Hematopoietic multipotent progenitor cell treated with erythropoietin and hydrocortisone succinate and interleukin-3 and kit ligand, for 15 days (in vitro differentiated cells): ENCODE data around the gene MRPL17.

Source experiments
- DNase-seq: peaks from one replicate; pipeline ENCODE4 v3.0.0-alpha.2; 2015; ENCODE audit warnings: low spot score

MRPL17 gene

GRCh38 chr11:6682591-6682935, 577 bp downstream of the MRPL17 start:
- no peak for DNase-seq

DNA sequence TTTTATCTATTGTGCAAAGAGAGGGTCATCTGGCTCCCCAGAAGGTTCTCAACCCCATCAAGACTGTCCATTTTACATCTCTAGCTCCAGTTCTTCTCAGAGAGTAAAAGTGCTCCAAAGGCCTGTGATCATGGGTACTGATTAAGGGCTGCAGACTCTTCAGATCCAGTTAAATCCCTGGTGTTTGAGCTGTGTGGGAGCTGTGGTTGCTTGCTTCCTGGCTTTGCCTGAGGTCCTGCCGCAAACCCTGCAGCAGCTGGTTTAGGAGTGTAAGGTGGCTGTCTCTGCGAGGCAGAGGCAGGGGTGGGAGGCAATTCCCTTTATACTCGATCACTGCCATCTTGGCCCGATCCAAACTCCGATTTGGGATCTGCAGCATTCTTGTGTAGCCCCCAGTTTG, 1.2 kb downstream of the MRPL17 start:
- DNase-seq = no peak

DNA sequence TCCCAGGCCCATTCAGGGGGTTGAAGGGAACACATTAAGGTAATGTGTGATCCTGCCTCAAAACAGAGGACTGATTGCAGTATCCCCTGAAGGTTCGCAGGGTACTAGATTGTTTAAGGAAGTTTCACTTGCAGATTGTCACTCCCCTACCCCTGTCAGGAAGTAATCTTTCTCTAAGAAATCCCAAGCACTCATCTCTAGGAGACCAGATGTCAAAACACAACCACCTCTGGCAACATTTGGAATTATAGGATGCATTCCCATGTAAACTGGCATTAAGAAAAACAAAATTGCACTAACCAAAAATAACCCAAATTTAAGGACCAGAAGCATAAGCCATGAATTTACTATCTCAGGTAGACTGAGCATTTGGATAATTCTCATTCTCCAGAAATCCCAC, 1.6 kb downstream of the MRPL17 start:
- DNase-seq = no peak

DNA sequence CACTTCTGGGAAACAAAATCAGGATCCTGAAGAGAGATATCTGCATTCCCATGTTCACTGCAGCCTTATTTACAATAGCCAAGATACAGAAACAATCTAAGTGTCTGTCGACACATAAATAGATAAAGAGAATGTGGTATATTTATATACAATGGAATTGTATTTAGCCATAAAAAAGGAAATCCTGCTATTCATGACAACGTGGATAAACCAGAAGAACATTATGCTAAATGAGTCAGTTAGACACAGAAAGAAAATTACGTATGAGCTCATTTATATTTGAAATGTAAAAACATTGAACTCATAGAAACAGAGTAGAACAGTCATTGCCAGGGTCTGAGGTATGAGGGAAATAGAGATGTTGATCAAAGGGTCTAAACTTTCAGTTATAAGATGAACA, 6.1 kb downstream of the MRPL17 start:
- no peak for DNase-seq

- DNase-seq = no peak
Measured at GRCh38 chr11:6674862-6675261, 8.3 kb downstream of the MRPL17 start.

DNA sequence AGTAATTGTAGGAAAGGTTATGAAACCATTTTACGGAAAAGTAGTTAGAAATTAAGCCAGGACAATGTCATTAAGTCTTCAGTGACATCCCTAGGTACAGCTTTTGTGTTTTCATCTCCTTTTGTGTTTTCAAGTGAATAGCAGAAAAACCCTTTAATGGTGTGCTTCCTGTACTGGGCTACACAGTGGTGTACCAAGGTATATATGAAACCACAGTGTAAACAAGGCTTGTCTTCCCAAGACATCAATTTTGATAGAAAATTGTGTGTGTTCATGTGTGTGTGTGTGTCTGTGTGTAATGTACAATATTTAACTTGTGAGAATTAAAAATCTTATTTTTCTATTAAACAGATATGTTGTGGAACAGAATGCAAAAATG, 8.9 kb downstream of the MRPL17 start:
- DNase-seq = no peak

- no peak for DNase-seq
Measured at GRCh38 chr11:6673523-6674218, 9.5 kb downstream of the MRPL17 start.

- DNase-seq = no peak
Measured at GRCh38 chr11:6671991-6672390, 11.1 kb downstream of the MRPL17 start.

DNA sequence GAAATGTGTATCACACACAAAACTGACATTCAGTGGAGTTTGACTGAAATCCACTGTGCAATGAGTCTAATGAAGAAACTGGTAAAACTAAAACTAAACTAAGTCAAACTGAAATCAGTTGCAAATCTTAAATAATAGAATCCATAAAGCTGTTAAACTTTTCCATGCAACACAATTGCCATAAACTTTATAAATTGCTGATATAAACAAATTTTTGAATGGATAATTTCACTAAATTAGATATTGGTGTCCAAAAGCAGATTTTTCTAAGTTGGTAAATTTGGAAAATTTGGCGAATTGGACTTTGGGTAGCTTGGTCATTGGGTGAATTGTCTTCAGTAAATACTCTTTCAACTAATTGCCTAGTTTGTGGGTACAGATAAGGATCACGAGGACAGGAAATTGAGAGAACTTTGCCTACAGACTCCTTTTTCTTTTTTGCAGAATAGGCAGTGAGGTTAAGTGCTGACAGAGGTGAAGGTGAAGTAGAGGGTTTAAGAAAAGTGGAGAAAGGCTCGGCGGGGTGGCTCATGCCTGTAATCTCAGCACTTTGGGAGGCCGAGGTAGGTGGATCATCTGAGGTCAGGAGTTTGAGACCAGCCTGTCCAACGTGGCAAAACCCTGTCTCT, 12.8 kb downstream of the MRPL17 start:
- no peak for DNase-seq

DNA sequence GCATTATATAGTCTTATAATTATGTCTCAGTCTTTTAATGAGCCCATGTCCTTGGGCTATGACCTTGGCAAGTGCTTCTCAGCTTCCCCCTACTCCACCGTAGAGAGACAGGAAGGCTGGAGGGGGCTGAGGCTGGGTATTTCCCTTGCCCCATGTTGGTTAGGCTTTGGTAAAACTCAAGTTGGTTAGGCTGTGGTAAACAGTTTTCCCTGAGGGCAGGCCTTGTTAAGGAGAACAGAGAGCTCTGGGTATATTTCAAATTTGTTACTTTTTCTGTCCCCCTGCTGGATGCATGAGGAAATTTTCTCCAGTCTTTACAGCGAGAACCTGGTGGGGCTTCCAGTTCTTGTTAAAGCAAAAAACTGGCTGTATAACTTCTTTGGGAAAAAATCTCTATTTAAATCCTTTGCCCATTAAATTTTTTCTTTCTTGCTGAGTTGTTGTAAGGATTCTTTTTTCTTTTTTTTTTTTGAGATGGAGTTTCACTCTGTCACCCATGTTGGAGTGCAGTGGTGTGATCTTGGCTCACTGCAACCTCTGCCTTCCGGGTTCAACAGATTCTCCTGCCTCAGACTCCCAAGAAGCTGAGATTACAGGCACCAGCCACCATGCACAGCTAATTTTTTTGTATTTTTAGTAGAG, 15.3 kb downstream of the MRPL17 start:
- peak; percentile 57 for DNase-seq

DNA sequence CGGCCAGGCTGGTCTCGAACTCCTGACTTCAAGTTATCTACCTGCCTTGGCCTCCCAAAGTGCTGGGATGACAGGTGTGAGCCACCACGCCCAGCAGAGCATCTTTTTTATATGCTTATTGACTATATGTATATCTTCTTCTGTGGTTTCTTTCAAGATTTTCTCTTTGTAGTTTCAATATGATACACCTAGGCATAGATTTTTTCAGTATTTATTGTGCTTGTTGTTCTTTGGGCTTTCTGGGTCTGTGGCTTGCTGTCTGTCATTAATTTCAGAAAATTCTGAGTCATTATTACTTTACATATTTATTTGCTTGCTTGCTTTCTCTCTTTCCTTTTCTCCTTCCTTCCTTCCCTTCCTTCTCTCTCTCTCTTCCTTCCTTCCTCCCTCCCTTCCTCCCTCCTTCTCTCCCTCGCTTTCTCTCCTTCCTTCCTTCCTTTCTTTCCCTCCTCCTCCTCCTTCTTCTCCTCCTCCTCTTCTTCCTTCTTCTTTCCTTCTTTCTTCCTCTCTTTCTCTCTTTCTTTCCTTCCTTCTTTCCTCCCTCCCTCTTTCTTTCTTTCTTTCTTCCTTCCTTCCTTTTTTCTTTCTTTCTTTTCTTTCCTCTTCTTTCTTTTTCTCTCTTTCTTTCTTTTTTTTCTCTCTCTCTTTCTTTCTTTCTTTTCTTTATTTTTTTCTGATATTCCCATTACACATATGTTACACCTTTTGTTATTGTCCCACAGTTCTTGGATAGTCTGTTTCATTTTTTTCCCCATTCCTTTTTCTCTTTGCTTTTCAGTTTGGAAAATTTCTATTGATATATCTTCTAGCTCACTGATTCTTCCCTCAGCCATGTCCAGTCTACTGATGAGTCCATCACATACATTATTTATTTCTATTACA, 16.6 kb downstream of the MRPL17 start:
- DNase-seq = no peak

DNA sequence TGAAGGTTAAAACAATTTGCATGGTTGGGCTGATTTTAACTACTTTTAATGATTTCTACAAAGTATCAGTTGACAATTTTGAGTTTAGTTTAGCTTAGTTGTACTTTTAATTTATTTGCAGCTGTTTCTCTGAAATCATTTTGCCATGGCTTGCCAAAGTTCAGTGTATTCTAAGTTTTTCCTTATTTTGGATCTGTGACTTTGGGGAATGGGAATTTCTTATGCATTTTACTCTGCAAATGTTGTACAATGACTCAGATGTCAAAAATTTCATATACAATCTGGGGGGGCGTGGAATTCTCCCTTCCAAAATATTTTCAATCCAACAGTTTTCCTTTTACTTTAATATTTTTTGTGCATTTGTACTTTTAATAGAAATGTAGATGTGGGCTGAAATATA, 18.6 kb downstream of the MRPL17 start:
- DNase-seq = no peak

GRCh38 chr11:6663794-6664469, 19.2 kb downstream of the MRPL17 start:
- DNase-seq = no peak

- DNase-seq = no peak
Measured at GRCh38 chr11:6660712-6661111, 22.4 kb downstream of the MRPL17 start.

GRCh38 chr11:6658647-6659046, 24.5 kb downstream of the MRPL17 start:
- no peak for DNase-seq

- DNase-seq = no peak
Measured at GRCh38 chr11:6657346-6657745, 25.8 kb downstream of the MRPL17 start.

GRCh38 chr11:6656936-6657335, 26.2 kb downstream of the MRPL17 start:
- DNase-seq = no peak

DNA sequence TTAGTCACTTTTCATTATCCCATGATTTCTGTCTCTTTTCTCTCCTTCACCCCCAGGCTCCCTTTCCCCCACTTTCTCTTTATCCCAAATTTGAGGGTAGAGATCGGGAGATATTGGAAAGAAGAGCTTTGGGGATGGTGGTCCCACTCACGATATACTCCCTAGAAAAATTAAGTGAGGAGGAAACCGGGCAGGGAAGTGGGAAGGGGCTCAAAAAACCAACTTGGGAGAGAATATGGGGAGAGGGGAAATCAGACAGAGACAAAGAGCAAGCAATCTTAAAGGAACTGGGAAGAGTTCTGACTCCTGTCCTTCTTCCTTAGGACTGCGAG, 26.6 kb downstream of the MRPL17 start:
- no peak for DNase-seq

DNA sequence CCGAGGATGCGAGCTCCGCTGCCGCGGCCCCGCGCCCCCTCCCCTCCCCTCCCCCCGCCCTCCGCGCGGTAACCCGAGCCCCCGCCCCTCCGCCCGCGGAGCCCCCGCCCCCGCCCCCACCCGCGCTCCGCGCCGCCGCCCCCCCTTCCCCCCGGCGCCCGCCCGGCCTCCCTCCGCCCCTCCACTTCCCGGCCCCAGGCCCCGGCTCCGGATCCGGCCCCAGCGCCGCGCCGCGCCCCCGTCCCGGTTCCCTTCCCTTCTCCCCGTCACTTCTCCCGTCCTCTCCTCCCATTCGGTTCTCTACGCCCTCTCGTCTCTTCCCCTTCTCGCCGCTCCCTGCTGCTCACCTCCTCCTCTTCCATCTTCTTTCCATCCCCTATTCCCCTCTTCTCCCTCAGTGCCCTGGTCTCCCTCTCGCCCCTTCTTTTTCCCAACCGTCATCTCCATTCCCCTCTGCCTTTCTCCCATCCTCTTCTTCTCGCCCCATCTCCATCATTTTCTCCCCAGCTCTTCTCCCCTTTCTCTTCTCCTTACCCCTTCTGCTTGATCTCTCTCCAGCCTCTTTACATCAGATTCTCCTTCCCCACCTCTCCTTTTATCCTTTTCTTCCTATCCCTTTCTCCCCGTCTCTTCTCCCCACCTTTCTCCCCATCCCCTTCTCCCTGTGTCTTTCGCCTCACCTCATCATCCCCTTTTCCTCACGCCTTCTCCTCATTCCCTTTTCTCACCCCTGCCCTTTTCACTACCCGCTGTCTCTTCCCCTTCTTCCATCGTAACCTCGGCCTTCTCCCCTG, 27.2 kb downstream of the MRPL17 start, which contains the start of gene DCHS1:
Gene DCHS1, minus strand, starts transcription at position 20 of the 794 bp plus-strand sequence. CDS start 14,196 bp downstream, outside the sequence.
- DNase-seq = no peak

DNA sequence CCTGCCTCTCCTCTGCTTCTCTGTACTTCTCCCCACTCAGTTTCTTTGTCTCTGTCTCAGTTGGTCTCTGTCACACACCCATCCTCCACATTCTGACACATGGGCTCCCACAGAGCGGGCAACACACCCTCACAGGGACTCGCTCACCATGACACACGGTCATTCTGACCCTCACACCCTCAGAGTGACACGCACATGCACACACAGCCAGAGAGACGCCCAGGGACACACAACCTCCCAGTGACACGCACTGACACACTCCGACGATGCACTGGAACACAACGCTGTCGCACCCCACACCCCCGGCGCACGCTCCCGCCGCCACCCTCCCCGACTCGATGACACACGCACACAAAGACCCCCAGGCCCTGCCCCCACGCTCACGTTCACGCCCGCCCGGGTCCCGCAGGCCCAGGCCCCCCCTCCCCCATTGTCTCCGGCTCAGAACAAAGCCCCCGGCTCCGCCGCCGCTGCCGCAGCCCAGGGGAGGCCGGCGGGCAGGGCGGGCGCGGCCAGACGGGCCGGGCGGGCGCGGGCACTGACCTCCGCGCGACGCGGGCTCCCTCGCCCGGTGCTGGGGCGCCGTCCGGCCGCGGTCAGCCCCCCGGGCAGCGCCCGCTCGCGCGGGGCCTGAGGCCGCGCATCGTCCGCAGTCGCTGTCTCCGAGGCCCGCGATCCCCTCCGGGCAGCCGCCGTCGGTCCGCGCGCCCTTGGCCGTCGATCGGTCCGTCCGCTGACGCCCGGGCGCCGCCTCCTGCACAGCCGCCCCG, 27.9 kb downstream of the MRPL17 start:
- no peak for DNase-seq
